ENCODE measurements around the gene RTN4R. TPM values are rescaled to one million over a fixed set of nuclear protein-coding genes. Genes with fewer than 3 reads are reported as not detected.

Gene RTN4R
- total RNA-seq, 1 experiment from 2014 or later = 19.0 TPM

- TF ChIP-seq ZBTB33 (IDR thresholded peaks at IDR 0.05; ENCODE audit: extremely low read depth, insufficient replicate concordance, low read length) (no peak), SP1 (IDR thresholded peaks at IDR 0.05; ENCODE audit: low read depth) (no peak), YY1 (IDR thresholded peaks at IDR 0.05; ENCODE audit: extremely low read depth, insufficient replicate concordance, low read depth, low read length) (no peak), CEBPB (IDR thresholded peaks at IDR 0.05; ENCODE audit: low read depth) (no peak), EZH2phosphoT487 (IDR thresholded peaks at IDR 0.05; ENCODE audit: borderline replicate concordance) (no peak), ATF3 (IDR thresholded peaks at IDR 0.05) (no peak), POLR2A (IDR thresholded peaks at IDR 0.05; ENCODE audit: borderline replicate concordance, extremely low read depth, insufficient read depth, insufficient read length) (no peak)
Measured at GRCh38 chr22:20241579-20242392, 26.3 kb downstream of the RTN4R start (continued).

- RAD21 ChIA-PET (ENCODE audit: low non-redundant PET in 1 of 2, low total read pairs in 2 of 2, uncharacterized antibody in 2 of 2, unreplicated experiment in 2 of 2) = interaction anchor here in 1 of 2 experiments (0.7 kb wide), 1 partner anchor 55 kb away, joined by 5 read pairs; no protein-coding TSS in a partner anchor
- Histone ChIP-seq H3K79me2 (ENCODE audit: insufficient read depth, low read length) (no peaks in the 10 kb centered on the region), H3K4me2 (ENCODE audit: low read length) (no peak overlapping the region), H3K4me1 (ENCODE audit: control insufficient read depth in 1 of 2, insufficient read depth in 2 of 2, low read length in 2 of 2) (peaks cover 7 to 18% of the 10 kb centered on the region in 2 experiments; a peak in 3 of 4 replicates), H3K27ac (ENCODE audit: low read depth, low read length) (no peak overlapping the region), H2AFZ (ENCODE audit: low read depth, low read length, poor library complexity, severe bottlenecking) (no peak overlapping the region), H3K9me2 (ENCODE audit: insufficient read depth) (no peaks in the 10 kb centered on the region), H3K9ac (ENCODE audit: low read length) (no peak overlapping the region), H4K20me1 (ENCODE audit: insufficient read depth) (no peaks in the 10 kb centered on the region), H3K9me3 (ENCODE audit: control insufficient read depth in 1 of 2, insufficient read depth in 1 of 2, low read depth in 1 of 2, low read length in 2 of 2) (no peaks in the 10 kb centered on the region), H3K27me3 (ENCODE audit: insufficient read depth, low read length) (no peaks in the 10 kb centered on the region), H3K36me3 (ENCODE audit: control insufficient read depth in 1 of 2, insufficient read depth in 2 of 2, low read length in 2 of 2) (no peaks in the 10 kb centered on the region), H3K4me3 (replicated peaks in 1 of 2; ENCODE audit: low read depth in 1 of 2, low read length in 2 of 2) (no peak overlapping the region)
- CTCF ChIA-PET = no interaction called here
- intact Hi-C loops (cut with micrococcal nuclease) = no loop called here
- POLR2A ChIA-PET = no interaction called here
- no TSS peak for BruUV-seq (replicated peaks)
- ATAC-seq = no peak
- no peak for DNase-seq (ENCODE audit: low read depth, low spot score)
- TF ChIP-seq SRF (IDR thresholded peaks at IDR 0.05; ENCODE audit: low read depth) (no peak), POLR2A (IDR thresholded peaks at IDR 0.05; ENCODE audit: borderline replicate concordance, extremely low read depth, insufficient read depth, insufficient read length) (no peak), RAD21 (IDR thresholded peaks at IDR 0.05; ENCODE audit: low read depth) (no peak), SP1 (IDR thresholded peaks at IDR 0.05; ENCODE audit: low read depth) (no peak), MAX (IDR thresholded peaks at IDR 0.05) (no peak), SIN3A (IDR thresholded peaks at IDR 0.05; ENCODE audit: low read depth) (no peak), ZFX (IDR thresholded peaks at IDR 0.05) (no peak)
Measured at GRCh38 chr22:20240900-20241299, 27.2 kb downstream of the RTN4R start.

Measured in HCT116 (cell line).